A549 (cell line): Measurements from ENCODE around the gene CPSF7. TPM values are rescaled to one million over a fixed set of nuclear protein-coding genes. Genes with fewer than 3 reads are reported as not detected.

Source experiments
- ATAC-seq, 2 experiments: fragments of 200-7000 bp in 1 of 2; fragments of >200 bp in 1 of 2; cut with Nextera tagmentation in 1 of 2; cut with Tn5 transposase in 1 of 2; 3 replicates each; pipeline versions ENCODE4 v1.8.0 to v1.9.1; 2018 to 2020; ENCODE audit warnings: mild to moderate bottlenecking in 1 of 2, moderate library complexity in 1 of 2
- CTCF ChIA-PET: fragments of 300-600 bp; sonication (Branson Sonifier 250); formaldehyde crosslinking; extraction: SDS; loops from one replicate; lab custom pipeline; 2021; ENCODE audit warnings: antibody characterized with exemption, inconsistent platforms; lab: Yijun Ruan, JAX
- POLR2A ChIA-PET: fragments of 350-600 bp; formaldehyde crosslinking; extraction: SDS; loops from one replicate; lab custom pipeline; 2021; ENCODE audit warnings: antibody characterized with exemption, inconsistent platforms; lab: Yijun Ruan, JAX
- DNase-seq, 2 experiments: peaks; one replicate each; pipeline versions ENCODE4 v3.0.0 to v3.0.0-alpha.2; 2011 to 2016; ENCODE audit warnings: low read depth in 1 of 2, low spot score in 1 of 2
- FAIRE-seq: peaks from 2 replicates; lab custom pipeline; 2011; peaks lifted over from hg19 to GRCh38; lab: Jason Lieb, UNC
- H3K27ac ChIP-seq, 2 experiments: fragments of >200 bp; sonication (Bioruptor Twin); formaldehyde crosslinking; 3 replicates each; pipeline ENCODE4 v1.5.1; 2016 to 2017
- H3K4me1 ChIP-seq: fragments of >200 bp; sonication (Bioruptor Twin); formaldehyde crosslinking; 3 replicates; pipeline ENCODE4 v1.6.1; 2016
- H3K4me2 ChIP-seq: fragments of >200 bp; sonication (Bioruptor Twin); formaldehyde crosslinking; 3 replicates; pipeline ENCODE4 v1.6.1; 2016
- H3K4me3 ChIP-seq: fragments of >200 bp; sonication (Bioruptor Twin); formaldehyde crosslinking; 3 replicates; pipeline ENCODE4 v1.5.1; 2016
- H3K9me3 ChIP-seq: fragments of >200 bp; sonication (Bioruptor Twin); formaldehyde crosslinking; 3 replicates; pipeline ENCODE4 v1.6.1; 2016
- CBX8 ChIP-seq: fragments of 200-600 bp; sonication (generic); IDR thresholded peaks from 2 replicates; pipeline ENCODE4 v1.6.1; 2016
- CHD4 ChIP-seq: fragments of 200-600 bp; sonication (generic); IDR thresholded peaks from 2 replicates; pipeline ENCODE4 v1.6.1; 2016; ENCODE audit warnings: antibody characterized with exemption, mild to moderate bottlenecking, borderline replicate concordance
- EHF ChIP-seq: fragments of 250-450 bp; sonication (Bioruptor Pico); IDR thresholded peaks from 2 replicates; pipeline ENCODE4 v1.5.0; 2020; ENCODE audit warnings: mild to moderate bottlenecking
- EP300 ChIP-seq, 2 experiments: fragments of >200 bp; sonication (Bioruptor Twin); formaldehyde crosslinking; IDR thresholded peaks; 2 replicates in 1 of 2; 3 replicates in 1 of 2; pipeline ENCODE4 v1.6.1; 2016 to 2017
- ESRRA ChIP-seq: fragments of 150-350 bp; IDR thresholded peaks from 2 replicates; pipeline ENCODE4 v1.6.1; 2014; ENCODE audit warnings: mild to moderate bottlenecking, low read length, borderline replicate concordance
- FOSL2 ChIP-seq, 2 experiments: fragments of 450-650 bp in 1 of 2; fragments of >200 bp in 1 of 2; sonication (Bioruptor Twin) in 1 of 2; formaldehyde crosslinking; IDR thresholded peaks; 2 replicates each; pipeline versions ENCODE4 v1.5.0 to v1.6.1; 2016 to 2020; ENCODE audit warnings: mild to moderate bottlenecking in 1 of 2, moderate library complexity in 1 of 2
- HOXA7 ChIP-seq: fragments of 250-450 bp; sonication (Bioruptor Pico); IDR thresholded peaks from 2 replicates; pipeline ENCODE4 v1.5.0; 2020; ENCODE audit warnings: mild to moderate bottlenecking, moderate library complexity
- HOXB13 ChIP-seq: fragments of 250-450 bp; sonication (Bioruptor Pico); IDR thresholded peaks from 2 replicates; pipeline ENCODE4 v1.5.0; 2020; ENCODE audit warnings: low read depth, mild to moderate bottlenecking, moderate library complexity
- JUN ChIP-seq, 2 experiments: fragments of >200 bp; sonication (Bioruptor Twin); formaldehyde crosslinking; IDR thresholded peaks; 2 replicates in 1 of 2; 3 replicates in 1 of 2; pipeline ENCODE4 v1.6.1; 2016 to 2017
- JUNB ChIP-seq: fragments of >200 bp; sonication (Bioruptor Twin); formaldehyde crosslinking; IDR thresholded peaks from 2 replicates; pipeline ENCODE4 v1.6.1; 2016
- KDM1A ChIP-seq: fragments of 200-600 bp; sonication (generic); IDR thresholded peaks from 2 replicates; pipeline ENCODE4 v1.6.1; 2016; ENCODE audit warnings: low read depth, mild to moderate bottlenecking
- MAFK ChIP-seq: fragments of 450-650 bp; IDR thresholded peaks from 2 replicates; pipeline ENCODE4 v1.6.1; 2014; ENCODE audit not compliant: partially characterized antibody
- MAZ ChIP-seq: fragments of 150-350 bp; IDR thresholded peaks from 2 replicates; pipeline ENCODE4 v1.6.1; 2014; ENCODE audit warnings: antibody characterized with exemption, low read depth, low read length, borderline replicate concordance
- PHF8 ChIP-seq: fragments of 200-600 bp; sonication (generic); IDR thresholded peaks from 2 replicates; pipeline ENCODE4 v1.6.1; 2016; ENCODE audit warnings: low read depth, mild to moderate bottlenecking, antibody characterized with exemption, moderate library complexity, borderline replicate concordance
- RARB ChIP-seq: fragments of 250-450 bp; sonication (Bioruptor Pico); IDR thresholded peaks from 2 replicates; pipeline ENCODE4 v1.8.0; 2021; ENCODE audit warnings: mild to moderate bottlenecking, moderate library complexity
- RNF2 ChIP-seq: fragments of 200-600 bp; sonication (generic); IDR thresholded peaks from 2 replicates; pipeline ENCODE4 v1.6.1; 2016; ENCODE audit warnings: low read depth, mild to moderate bottlenecking, antibody characterized with exemption, moderate library complexity, borderline replicate concordance
- SREBF2 ChIP-seq: fragments of 450-650 bp; IDR thresholded peaks from 2 replicates; pipeline ENCODE4 v1.6.1; 2014; ENCODE audit warnings: mild to moderate bottlenecking, moderate library complexity
- ZNF302 ChIP-seq: fragments of 250-450 bp; sonication (Bioruptor Pico); IDR thresholded peaks from 2 replicates; pipeline ENCODE4 v1.9.0; 2021; ENCODE audit warnings: inconsistent platforms, mild to moderate bottlenecking, moderate library complexity
- WGBS: methylation state at CpG from one replicate; pipeline ENCODE4 v1.1.6; 2017; ENCODE audit errors: missing lambda C conversion rate; 5-methylcytosine and 5-hydroxymethylcytosine counted together
- polyA plus RNA-seq, 4 experiments: library from polyadenylated mRNA; depleted of rRNA in 3 of 4; stranded (reverse); fragments of >200 nt; fragmentation: RNase III in 1 of 4; extraction: RNeasy Plus Mini Kit Qiagen cat#74134 plus additional on column Dnase treatment in 1 of 4; gene quantifications; 2 replicates in 3 of 4; 3 replicates in 1 of 4; pipeline ENCODE4 v1.2.3, GENCODE V29; 2011 to 2017
- TF ChIP-seq, protein P1 (sequence below): fragments of >200 bp; sonication (Bioruptor Twin); formaldehyde crosslinking; IDR thresholded peaks from 2 replicates; pipeline ENCODE4 v1.6.1; 2016
- TF ChIP-seq, protein P2 (sequence below): fragments of >200 bp; sonication (Bioruptor Twin); formaldehyde crosslinking; IDR thresholded peaks from 3 replicates; pipeline ENCODE4 v1.6.1; 2016
- TF ChIP-seq, protein P3 (sequence below): IDR thresholded peaks from 2 replicates; pipeline ENCODE4 v1.6.1; 2012; ENCODE audit warnings: low read depth, borderline replicate concordance

CPSF7 gene
- polyA plus RNA-seq, 2 of the 4 experiments (the other 2 are of a cell fraction) = 56.7 to 62.9 TPM

DNA sequence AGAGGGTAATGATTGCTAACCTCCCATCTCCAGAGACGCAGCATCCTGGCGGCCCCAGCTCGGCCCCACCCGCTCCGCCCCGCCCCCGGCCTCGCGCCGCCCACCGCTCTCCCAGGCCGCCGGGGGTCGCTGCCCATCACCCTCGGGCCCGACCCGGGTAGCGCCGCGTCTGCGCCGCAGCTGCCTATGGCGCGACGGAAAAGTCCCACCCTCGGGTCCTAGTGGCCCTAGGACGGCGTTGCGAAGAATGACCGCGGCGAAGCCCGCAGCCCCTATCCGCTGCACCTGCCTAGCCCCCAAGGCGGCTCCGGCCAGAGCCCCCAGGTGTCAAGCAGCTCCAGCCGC lies 457 bp downstream of the CPSF7 start (continued):
- TF ChIP-seq EHF (CRISPR knock-in tag) = no peak

DNA sequence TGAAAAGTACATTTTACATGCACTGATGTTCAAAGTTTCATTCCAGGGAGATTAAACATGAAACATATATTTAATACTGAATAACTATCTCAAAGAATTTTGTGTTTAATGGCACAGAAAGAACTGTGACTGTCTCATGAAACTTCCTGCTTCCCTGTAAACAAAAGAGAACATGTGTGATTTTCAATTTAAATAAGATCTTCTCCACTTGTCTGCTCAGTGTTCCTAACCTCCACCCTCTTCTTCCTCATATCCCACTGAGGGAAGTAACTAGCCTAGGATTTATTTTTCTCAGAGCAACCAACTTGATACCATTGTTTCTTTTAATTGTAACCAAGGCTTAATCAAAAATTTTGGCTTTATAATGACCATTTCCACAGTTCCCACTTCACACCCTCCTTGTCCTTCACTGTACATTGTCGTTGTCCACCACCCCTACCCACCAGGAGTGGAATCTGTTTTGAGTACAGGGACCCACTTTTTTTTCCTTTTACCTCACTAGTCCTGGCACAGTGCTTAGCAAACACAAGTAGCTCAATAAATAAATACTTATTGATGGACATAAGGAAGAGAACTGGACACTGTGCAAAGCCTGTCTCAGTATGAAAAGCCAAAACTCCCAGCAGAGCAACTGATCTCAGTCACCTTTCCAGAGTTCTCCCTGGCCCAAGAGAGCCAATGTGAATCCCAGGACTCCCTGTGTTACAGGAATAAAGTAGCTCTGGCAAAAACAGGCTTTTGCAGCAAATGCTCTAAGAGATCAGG lies 4.2 kb downstream of the CPSF7 start:
- Histone ChIP-seq H3K9me3 (no peaks in the 10 kb centered on the region), H3K4me1 (peaks cover 12% of the 10 kb centered on the region), H3K27ac (no peak overlapping the region), H3K4me2 (no peak overlapping the region), H3K4me3 (no peak overlapping the region)
- DNase-seq (no peak), FAIRE-seq (no peak), ATAC-seq (no peak)
- POLR2A ChIA-PET = no interaction called here
- CTCF ChIA-PET = interaction anchor here (1.3 to 1.8 kb wide), 6 partner anchors 8 to 89 kb away, joined by 3 to 7 read pairs (median 5); no protein-coding TSS in a partner anchor
- 97% methylated on average over 1 of the region's 1 CpG for WGBS
- TF ChIP-seq SREBF2 (no peak), JUN (IDR thresholded peaks at IDR 0.05) (no peak), CHD4 (no peak), JUNB (no peak), ZNF302 (CRISPR knock-in tag) (no peak), MAFK (no peak)
- TF ChIP-seq, all 56 proteins: peak for 0

DNA sequence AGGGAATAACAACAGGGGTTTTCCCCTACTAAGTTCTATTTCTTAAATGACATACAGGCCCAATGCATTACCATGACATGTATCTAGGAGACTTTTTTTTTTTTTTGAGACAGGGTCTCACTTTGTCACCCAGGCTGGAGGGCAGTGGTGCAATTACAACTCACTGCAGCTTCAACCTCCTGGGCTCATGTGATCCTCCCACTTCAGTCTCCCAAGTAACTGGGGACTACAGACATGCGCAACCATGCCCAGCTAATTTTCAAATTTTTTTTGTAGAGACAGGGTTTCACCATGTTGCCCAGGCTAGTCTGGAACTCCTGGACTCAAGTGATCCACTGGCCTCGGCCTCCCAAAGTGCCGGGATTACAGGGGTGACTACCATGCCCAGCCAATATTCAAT lies 7.5 kb downstream of the CPSF7 start:
- WGBS = 95% methylated on average over 3 of the region's 3 CpGs

DNA sequence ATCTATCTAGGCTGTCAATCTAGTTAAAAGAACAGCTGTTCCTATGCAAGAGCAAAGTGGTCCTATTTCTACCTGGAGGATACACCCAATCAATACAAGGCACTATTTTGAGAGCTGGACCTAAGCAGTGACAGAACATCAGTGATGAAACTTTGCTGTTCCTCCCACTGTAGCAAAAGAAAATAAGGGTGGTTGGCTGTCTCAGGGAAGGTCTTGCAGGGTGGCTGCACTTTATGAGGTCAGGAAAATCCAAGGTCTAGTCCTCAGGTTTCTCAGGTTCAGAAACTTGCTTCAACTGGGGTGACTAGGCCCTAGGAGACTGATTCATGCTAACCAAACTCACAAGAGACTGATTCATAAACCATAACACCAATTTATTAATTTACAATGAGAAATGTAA lies 11.6 kb downstream of the CPSF7 start:
- ChIA-PET CTCF (interaction anchor here (0.8 to 1.3 kb wide), 4 partner anchors 11 to 82 kb away, joined by 3 to 4 read pairs (median 3); partner anchors contain the start of genes CPSF7 and SDHAF2), POLR2A (interaction anchor here (1.2 to 1.8 kb wide), 2 partner anchors 11 to 25 kb away, joined by 3 to 10 read pairs; partner anchors contain the start of genes CPSF7 and SDHAF2)
- Histone ChIP-seq H3K9me3 (no peaks in the 10 kb centered on the region), H3K4me1 (peaks cover 13% of the 10 kb centered on the region; the same call in 2 of the 3 replicates), H3K27ac (peak overlapping the region in 1 of 2 experiments; percentile 2; a peak in 1 of 6 replicates), H3K4me2 (no peak overlapping the region), H3K4me3 (no peak overlapping the region)
- DNase-seq (no peak), FAIRE-seq (no peak), ATAC-seq (no peak)
- TF ChIP-seq RNF2 (no peak), EP300 (IDR thresholded peaks at IDR 0.05) (no peak), KDM1A (no peak), MAZ (no peak), MAFK (no peak), FOSL2 (IDR thresholded peaks at IDR 0.05) (no peak), FOSL2 (CRISPR knock-in tag; IDR thresholded peaks at IDR 0.05) (no peak), JUNB (no peak), RARB (no peak)
- TF ChIP-seq, protein P1, sequence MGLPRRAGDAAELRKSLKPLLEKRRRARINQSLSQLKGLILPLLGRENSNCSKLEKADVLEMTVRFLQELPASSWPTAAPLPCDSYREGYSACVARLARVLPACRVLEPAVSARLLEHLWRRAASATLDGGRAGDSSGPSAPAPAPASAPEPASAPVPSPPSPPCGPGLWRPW = no peak

More for the DNA sequence above, 7.5 kb downstream of the CPSF7 start:
- FAIRE-seq = no peak
- Histone ChIP-seq H3K4me1 (peaks cover 13% of the 10 kb centered on the region; the same call in 2 of the 3 replicates), H3K4me3 (no peak overlapping the region), H3K27ac (no peak overlapping the region), H3K9me3 (no peaks in the 10 kb centered on the region), H3K4me2 (no peak overlapping the region)
- DNase-seq = no peak
- no peak for ATAC-seq
- POLR2A ChIA-PET = interaction anchor here (0.7 kb wide), 1 partner anchor 9 kb away, joined by 3 read pairs; no protein-coding TSS in a partner anchor
- CTCF ChIA-PET = no interaction called here
- TF ChIP-seq CBX8 (no peak), HOXB13 (CRISPR knock-in tag) (no peak), HOXA7 (CRISPR knock-in tag) (no peak), SREBF2 (no peak), JUN (IDR thresholded peaks at IDR 0.05) (no peak), ZNF302 (CRISPR knock-in tag) (no peak), MAZ (no peak), PHF8 (no peak), ESRRA (no peak)
- TF ChIP-seq, protein P2, sequence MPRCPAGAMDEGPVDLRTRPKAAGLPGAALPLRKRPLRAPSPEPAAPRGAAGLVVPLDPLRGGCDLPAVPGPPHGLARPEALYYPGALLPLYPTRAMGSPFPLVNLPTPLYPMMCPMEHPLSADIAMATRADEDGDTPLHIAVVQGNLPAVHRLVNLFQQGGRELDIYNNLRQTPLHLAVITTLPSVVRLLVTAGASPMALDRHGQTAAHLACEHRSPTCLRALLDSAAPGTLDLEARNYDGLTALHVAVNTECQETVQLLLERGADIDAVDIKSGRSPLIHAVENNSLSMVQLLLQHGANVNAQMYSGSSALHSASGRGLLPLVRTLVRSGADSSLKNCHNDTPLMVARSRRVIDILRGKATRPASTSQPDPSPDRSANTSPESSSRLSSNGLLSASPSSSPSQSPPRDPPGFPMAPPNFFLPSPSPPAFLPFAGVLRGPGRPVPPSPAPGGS = no peak
- TF ChIP-seq, protein P3, sequence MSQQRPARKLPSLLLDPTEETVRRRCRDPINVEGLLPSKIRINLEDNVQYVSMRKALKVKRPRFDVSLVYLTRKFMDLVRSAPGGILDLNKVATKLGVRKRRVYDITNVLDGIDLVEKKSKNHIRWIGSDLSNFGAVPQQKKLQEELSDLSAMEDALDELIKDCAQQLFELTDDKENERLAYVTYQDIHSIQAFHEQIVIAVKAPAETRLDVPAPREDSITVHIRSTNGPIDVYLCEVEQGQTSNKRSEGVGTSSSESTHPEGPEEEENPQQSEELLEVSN = no peak
